Heart left ventricle (tissue), 16 donors: Measurements from ENCODE around the gene FER1L5. TPM values are rescaled to one million over a fixed set of nuclear protein-coding genes. Genes with fewer than 3 reads are reported as not detected.

Experiments used
- ATAC-seq, 4 donors: fragments of 200-7000 bp; cut with Tn5 transposase; one replicate each; pipeline ENCODE4 v1.9.1; 2020 to 2022; ENCODE audit warnings: moderate library complexity in 4 of 4, mild to moderate bottlenecking in 3 of 4, moderate number of reproducible peaks in 1 of 4
- DNase-seq, 5 donors: peaks; one replicate each; pipeline ENCODE4 v3.0.0-alpha.2; 2020
- H3K27ac ChIP-seq, 12 donors: fragments of 200-600 bp; sonication (generic) in 4 of 12; one replicate each; pipeline versions ENCODE4 v1.5.0 to v1.8.0; 2016 to 2022; ENCODE audit warnings: mild to moderate bottlenecking in 2 of 12
- H3K27me3 ChIP-seq, 9 donors: fragments of 200-600 bp; sonication (generic) in 2 of 9; one replicate each; pipeline versions ENCODE4 v1.5.1 to v1.8.0; 2016 to 2022; ENCODE audit warnings: mild to moderate bottlenecking in 3 of 9
- H3K36me3 ChIP-seq, 9 donors: fragments of 200-600 bp; sonication (generic) in 2 of 9; one replicate each; pipeline versions ENCODE4 v1.5.0 to v1.8.0; 2018 to 2022; ENCODE audit warnings: mild to moderate bottlenecking in 2 of 9
- H3K4me1 ChIP-seq, 12 donors: fragments of 200-600 bp; sonication (generic) in 4 of 12; one replicate each; pipeline versions ENCODE4 v1.5.0 to v1.8.0; 2016 to 2022; ENCODE audit warnings: mild to moderate bottlenecking in 3 of 12
- H3K4me3 ChIP-seq, 12 donors: fragments of 200-600 bp; sonication (generic) in 4 of 12; one replicate each; pipeline versions ENCODE4 v1.5.0 to v1.8.0; 2017 to 2022; ENCODE audit warnings: mild to moderate bottlenecking in 9 of 12, moderate library complexity in 4 of 12
- H3K9me3 ChIP-seq, 12 donors: fragments of 200-600 bp; sonication (generic) in 4 of 12; one replicate each; pipeline versions ENCODE4 v1.5.0 to v1.8.0; 2016 to 2022; ENCODE audit warnings: mild to moderate bottlenecking in 1 of 12
- CTCF ChIP-seq, 12 donors: fragments of 200-600 bp; sonication (generic) in 4 of 12; IDR thresholded peaks; one replicate each; pipeline versions ENCODE4 v1.5.0 to v1.8.0; 2018 to 2022; ENCODE audit warnings: antibody characterized with exemption in 12 of 12, mild to moderate bottlenecking in 5 of 12
- POLR2A ChIP-seq, 2 donors: fragments of 450-650 bp; IDR thresholded peaks; one replicate each; pipeline ENCODE4 v1.6.1; 2017; ENCODE audit warnings: antibody characterized with exemption in 2 of 2, mild to moderate bottlenecking in 2 of 2, moderate library complexity in 2 of 2
- WGBS, 4 donors: extraction: QIAGEN DNeasy Blood & Tissue Kit in 2 of 4; methylation state at CpG; one replicate each; pipeline versions ENCODE4 v1.1.5 to v1.1.7; 2013 to 2018; 5-methylcytosine and 5-hydroxymethylcytosine counted together
- intact Hi-C, 10 donors: fragments of 100-400 bp; cut with DNase I; formaldehyde crosslinking; loops; one replicate each; pipeline versions ENCODE4 v1.11.1 to v1.14.2; 2022
- polyA plus RNA-seq, 2 donors: library from polyadenylated mRNA; stranded (reverse); fragments of 200-250 nt; gene quantifications; one replicate each; pipeline ENCODE4 v1.2.3, GENCODE V29; 2013
- total RNA-seq, 9 donors: library from RNA; depleted of rRNA in 2 of 9; stranded (reverse); fragments of >200 nt in 2 of 9; fragmentation: NEBNext Ultra II Directional in 3 of 9; extraction: Animal tissue kit (Norgen Biotek cat#: 25700) in 3 of 9; gene quantifications; one replicate each; pipeline versions ENCODE4 v1.1.0 to v1.2.4, GENCODE V29; 2016 to 2023
- donor health status: ischemic (EF 13 %, LVEDD 7.1; RV severe dilation, severe dysfunction).
- donor health status: healthy with polysubstance abuse.
- donor health status: DM: no; HTN: yes; CAD: no.
- donor health status: DM: no; HTN: no; CAD: no.
- donor health status: ischemic (EF 25% LVEDD 6.9; RV normal size, moderate dysfunction).
- donor health status: ischemic (EF 25% LVEDD 5.7; RV mildly dilated, moderate dysfunction).
- donor health status: healthy.
- donor health status: DM: yes; HTN: yes; CAD: no.
- donor health status: ischemic (EF 35%, LVEDD 5.7; RV mildly dilated, moderate dysfunction).
- donor health status: nonischemic (EF 11% LVEDD 7.7; RV severe dilation, severe dysfunction).
- donor health status: DM: yes; HTN: yes; CAD: no.
- donor health status: PGD.
- donor health status: ischemic (EF 29% LVEDD 5.4; RV normal size, mild dysfunction).
- donor health status: nonischemic (EF 23%, LVEDD 6.1; RV moderate dilation, normal function).

Gene FER1L5
- total and polyA plus RNA-seq, 11 donors = 0.01 to 0.15 (median 0.07) TPM; not detected in 7

DNA sequence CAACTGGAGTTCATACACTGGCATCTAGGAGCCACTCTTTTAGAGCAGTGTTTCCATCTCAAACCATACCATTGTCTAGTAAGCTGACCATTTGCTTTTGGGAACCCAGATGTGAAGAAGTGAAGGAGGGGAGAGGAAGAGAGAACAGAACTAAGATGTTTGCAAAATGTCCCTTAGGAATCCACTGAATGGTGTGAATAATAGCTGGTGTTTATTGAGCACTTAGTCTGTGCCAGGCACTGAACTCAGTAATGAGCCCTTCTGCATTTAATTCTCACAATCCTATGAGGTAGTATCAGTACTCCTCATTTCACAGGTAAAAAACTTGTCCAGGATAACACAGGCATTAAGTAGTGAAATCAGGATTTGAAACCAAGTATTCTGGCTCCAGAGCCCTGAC lies 73.8 kb downstream of the FER1L5 start:
- Histone ChIP-seq H3K27me3 (no peaks in the 10 kb centered on the region), H3K27ac (no peak overlapping the region), H3K4me3 (no peak overlapping the region), H3K4me1 (peaks cover 0 to 3% (median 0%) of the 10 kb centered on the region in 12 donors), H3K9me3 (no peaks in the 10 kb centered on the region), H3K36me3 (peaks cover 0 to 82% (median 21%) of the 10 kb centered on the region in 9 donors)
- ATAC-seq = no peak
- DNase-seq = no peak
- TF ChIP-seq POLR2A (IDR thresholded peaks at IDR 0.05) = no peak
- TF ChIP-seq CTCF (IDR thresholded peaks at IDR 0.05) = no peak
- intact Hi-C loops = no loop called here

GRCh38 chr2:96726131-96726530 lies 83.6 kb downstream of the FER1L5 start:
- Histone ChIP-seq H3K4me1 (peaks cover 0 to 13% (median 0%) of the 10 kb centered on the region in 12 donors), H3K36me3 (peaks cover 0 to 93% (median 59%) of the 10 kb centered on the region in 9 donors), H3K27me3 (no peaks in the 10 kb centered on the region), H3K4me3 (no peak overlapping the region), H3K9me3 (no peaks in the 10 kb centered on the region), H3K27ac (no peak overlapping the region)
- no peak for TF ChIP-seq POLR2A (IDR thresholded peaks at IDR 0.05)
- TF ChIP-seq CTCF (IDR thresholded peaks at IDR 0.05) = no peak
- DNase-seq (no peak), ATAC-seq (no peak)
- WGBS, 4 donors = 83 to 89% (median 87%) methylated on average over 4 of the region's 4 CpGs
- intact Hi-C loops = no loop called here

GRCh38 chr2:96727431-96727830 lies 84.9 kb downstream of the FER1L5 start:
- no peaks in the 10 kb centered on the region for H3K9me3 ChIP-seq
- no peak for DNase-seq
- intact Hi-C loops = no loop called here
- peaks cover 0 to 100% (median 72%) of the 10 kb centered on the region in 9 donors for H3K36me3 ChIP-seq
- peaks cover 0 to 13% (median 0%) of the 10 kb centered on the region in 12 donors for H3K4me1 ChIP-seq
- no peak overlapping the region for H3K4me3 ChIP-seq
- H3K27me3 ChIP-seq = no peaks in the 10 kb centered on the region
- no peak for ATAC-seq
- TF ChIP-seq CTCF (IDR thresholded peaks at IDR 0.05) (no peak), POLR2A (IDR thresholded peaks at IDR 0.05) (no peak)
- WGBS, 4 donors = 89 to 96% (median 95%) methylated on average over 5 of the region's 5 CpGs
- H3K27ac ChIP-seq = no peak overlapping the region

DNA sequence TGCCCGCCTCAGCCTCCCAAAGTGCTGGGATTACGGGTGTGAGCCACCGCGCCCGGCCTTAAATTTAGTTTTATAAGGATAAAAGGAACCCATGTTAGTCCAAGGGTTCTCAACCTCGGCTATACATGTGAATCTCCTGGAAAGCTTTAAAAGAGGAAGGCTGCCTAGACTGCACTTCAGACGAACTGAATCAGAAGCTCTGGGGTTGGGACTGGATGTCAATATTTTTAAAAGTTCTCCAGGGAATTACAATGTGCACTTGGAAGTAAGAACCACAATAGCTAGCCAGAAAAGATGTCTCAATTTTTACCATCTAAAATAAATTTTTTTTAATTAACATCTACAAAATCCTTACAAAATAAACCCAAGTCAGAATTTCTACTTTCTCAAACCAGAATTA lies 87.2 kb downstream of the FER1L5 start:
- peak overlapping the region in 2 of 12 donors; percentile 1 to 31 for H3K27ac ChIP-seq
- TF ChIP-seq CTCF (IDR thresholded peaks at IDR 0.05) = no peak
- no peak for TF ChIP-seq POLR2A (IDR thresholded peaks at IDR 0.05)
- intact Hi-C loops = loop anchor here in 7 of 10 donors (10.0 kb wide), 2 partner anchors 85 to 95 kb away; partner anchors contain the start of genes KANSL3 (in 4 of the 7) and FER1L5 (in 3 of the 7)
- peaks cover 0 to 100% (median 90%) of the 10 kb centered on the region in 9 donors for H3K36me3 ChIP-seq
- WGBS, 4 donors = 62 to 87% (median 83%) methylated on average over 7 of the region's 7 CpGs
- H3K9me3 ChIP-seq = no peaks in the 10 kb centered on the region
- ATAC-seq (peak in 2 of 4 donors; percentile 27 to 56), DNase-seq (no peak)
- no peaks in the 10 kb centered on the region for H3K27me3 ChIP-seq
- no peak overlapping the region for H3K4me3 ChIP-seq
- peaks cover 0 to 25% (median 7%) of the 10 kb centered on the region in 12 donors for H3K4me1 ChIP-seq
